Right atrium auricular region (tissue), 2 donors: ENCODE measurements around the gene CXCL5. TPM values are rescaled to one million over a fixed set of nuclear protein-coding genes. Genes with fewer than 3 reads are reported as not detected.

ENCODE experiments used
- DNase-seq: peaks from one replicate; pipeline ENCODE4 v3.0.0-alpha.2; 2019; ENCODE audit warnings: low spot score
- H3K27ac ChIP-seq, 2 donors: fragments of 200-600 bp; sonication (generic); 1 replicate in 1 of 2; 2 replicates in 1 of 2; pipeline ENCODE4 v1.5.1; 2016 to 2019
- H3K27me3 ChIP-seq, 2 donors: fragments of 200-600 bp; sonication (generic); one replicate each; pipeline versions ENCODE4 v1.5.1 to v1.6.0; 2017 to 2019
- H3K36me3 ChIP-seq: fragments of 200-600 bp; sonication (generic); one replicate; pipeline ENCODE4 v1.5.1; 2016
- H3K4me1 ChIP-seq, 2 donors: fragments of 200-600 bp; sonication (generic); one replicate each; pipeline versions ENCODE4 v1.5.1 to v1.6.0; 2017 to 2019
- H3K4me3 ChIP-seq, 2 donors: fragments of 200-600 bp; sonication (generic); 1 replicate in 1 of 2; 2 replicates in 1 of 2; pipeline ENCODE4 v1.5.1; 2017 to 2019; ENCODE audit warnings: mild to moderate bottlenecking in 1 of 2, moderate library complexity in 1 of 2
- H3K9me3 ChIP-seq, 2 donors: fragments of 200-600 bp; sonication (generic); one replicate each; pipeline ENCODE4 v1.5.1; 2019
- total RNA-seq, 2 donors: library from RNA; depleted of rRNA; stranded (reverse); fragments of >200 nt; gene quantifications; one replicate each; pipeline ENCODE4 v1.1.0, GENCODE V29; 2016
- TF ChIP-seq, protein P1 (sequence below), 2 donors: fragments of 200-600 bp; sonication (generic); IDR thresholded peaks; one replicate each; pipeline ENCODE4 v1.5.1; 2019; ENCODE audit warnings: antibody characterized with exemption in 2 of 2

Gene CXCL5
- total RNA-seq, 2 donors from 2014 or later = not detected

- no peak overlapping the region for H3K4me3 ChIP-seq
Observed at GRCh38 chr4:73979407-73979957, 19.0 kb downstream of the CXCL5 start.

DNA sequence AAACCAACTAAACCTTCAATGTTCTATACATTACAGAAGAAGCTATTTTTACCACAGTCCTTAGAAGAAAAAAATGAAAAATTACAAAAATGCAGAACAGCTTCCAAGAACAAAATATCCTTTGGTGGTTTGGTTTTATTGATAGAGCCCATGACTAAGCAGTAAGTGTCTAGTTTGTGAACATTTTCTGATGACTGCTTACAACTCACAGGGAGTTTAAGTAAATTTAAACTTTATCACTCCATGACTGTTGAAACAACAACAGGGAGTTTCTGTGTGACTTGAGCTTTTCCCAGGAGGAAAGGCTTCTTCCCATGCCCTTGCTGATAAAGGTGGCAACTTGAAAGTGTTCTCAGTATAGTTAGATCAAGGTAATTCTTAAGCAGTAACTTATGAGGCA is 19.6 kb downstream of the CXCL5 start:
- TF ChIP-seq, protein P1, sequence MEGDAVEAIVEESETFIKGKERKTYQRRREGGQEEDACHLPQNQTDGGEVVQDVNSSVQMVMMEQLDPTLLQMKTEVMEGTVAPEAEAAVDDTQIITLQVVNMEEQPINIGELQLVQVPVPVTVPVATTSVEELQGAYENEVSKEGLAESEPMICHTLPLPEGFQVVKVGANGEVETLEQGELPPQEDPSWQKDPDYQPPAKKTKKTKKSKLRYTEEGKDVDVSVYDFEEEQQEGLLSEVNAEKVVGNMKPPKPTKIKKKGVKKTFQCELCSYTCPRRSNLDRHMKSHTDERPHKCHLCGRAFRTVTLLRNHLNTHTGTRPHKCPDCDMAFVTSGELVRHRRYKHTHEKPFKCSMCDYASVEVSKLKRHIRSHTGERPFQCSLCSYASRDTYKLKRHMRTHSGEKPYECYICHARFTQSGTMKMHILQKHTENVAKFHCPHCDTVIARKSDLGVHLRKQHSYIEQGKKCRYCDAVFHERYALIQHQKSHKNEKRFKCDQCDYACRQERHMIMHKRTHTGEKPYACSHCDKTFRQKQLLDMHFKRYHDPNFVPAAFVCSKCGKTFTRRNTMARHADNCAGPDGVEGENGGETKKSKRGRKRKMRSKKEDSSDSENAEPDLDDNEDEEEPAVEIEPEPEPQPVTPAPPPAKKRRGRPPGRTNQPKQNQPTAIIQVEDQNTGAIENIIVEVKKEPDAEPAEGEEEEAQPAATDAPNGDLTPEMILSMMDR (IDR thresholded peaks at IDR 0.05) = no peak
- H3K27me3 ChIP-seq = no peaks in the 10 kb centered on the region
- H3K9me3 ChIP-seq = peaks cover 0 to 21% of the 10 kb centered on the region in 2 donors
- H3K36me3 ChIP-seq = no peaks in the 10 kb centered on the region
- no peak for DNase-seq
- H3K4me3 ChIP-seq = no peak overlapping the region
- no peak overlapping the region for H3K27ac ChIP-seq
- peaks cover 0 to 5% of the 10 kb centered on the region in 2 donors for H3K4me1 ChIP-seq

More at GRCh38 chr4:73979407-73979957, 19.0 kb downstream of the CXCL5 start:
- Histone ChIP-seq H3K27ac (no peak overlapping the region), H3K9me3 (peaks cover 0 to 15% of the 10 kb centered on the region in 2 donors), H3K27me3 (no peaks in the 10 kb centered on the region), H3K4me1 (peaks cover 0 to 5% of the 10 kb centered on the region in 2 donors), H3K36me3 (no peaks in the 10 kb centered on the region)
- DNase-seq = no peak
- TF ChIP-seq, protein P1 (IDR thresholded peaks at IDR 0.05) = no peak

GRCh38 chr4:73976716-73977115 is 21.8 kb downstream of the CXCL5 start:
- Histone ChIP-seq H3K4me3 (no peak overlapping the region), H3K9me3 (peaks cover 0 to 38% of the 10 kb centered on the region in 2 donors), H3K27ac (no peak overlapping the region), H3K27me3 (no peaks in the 10 kb centered on the region), H3K36me3 (no peaks in the 10 kb centered on the region), H3K4me1 (peaks cover 0 to 2% of the 10 kb centered on the region in 2 donors)
- TF ChIP-seq, protein P1 (IDR thresholded peaks at IDR 0.05) = no peak
- DNase-seq = no peak

- DNase-seq = no peak
- Histone ChIP-seq H3K9me3 (peaks cover 0 to 43% of the 10 kb centered on the region in 2 donors), H3K4me3 (no peak overlapping the region), H3K27ac (no peak overlapping the region), H3K36me3 (no peaks in the 10 kb centered on the region), H3K27me3 (no peaks in the 10 kb centered on the region), H3K4me1 (no peaks in the 10 kb centered on the region)
- TF ChIP-seq, protein P1 (IDR thresholded peaks at IDR 0.05) = no peak
Observed at GRCh38 chr4:73976217-73976616, 22.3 kb downstream of the CXCL5 start.

- Histone ChIP-seq H3K4me1 (no peaks in the 10 kb centered on the region), H3K36me3 (no peaks in the 10 kb centered on the region), H3K27ac (no peak overlapping the region), H3K4me3 (no peak overlapping the region), H3K9me3 (peaks cover 0 to 54% of the 10 kb centered on the region in 2 donors), H3K27me3 (no peaks in the 10 kb centered on the region)
- no peak for DNase-seq
- TF ChIP-seq, protein P1 (IDR thresholded peaks at IDR 0.05) = no peak
Observed at GRCh38 chr4:73974352-73974751, 24.1 kb downstream of the CXCL5 start.

GRCh38 chr4:73970945-73971344 is 27.5 kb downstream of the CXCL5 start:
- TF ChIP-seq, protein P1 (IDR thresholded peaks at IDR 0.05) = no peak

More at GRCh38 chr4:73970945-73971344, 27.5 kb downstream of the CXCL5 start:
- no peak for DNase-seq
- H3K9me3 ChIP-seq = peaks cover 0 to 52% of the 10 kb centered on the region in 2 donors
- H3K27me3 ChIP-seq = no peaks in the 10 kb centered on the region
- H3K4me3 ChIP-seq = no peak overlapping the region
- no peak overlapping the region for H3K27ac ChIP-seq
- no peaks in the 10 kb centered on the region for H3K4me1 ChIP-seq
- no peaks in the 10 kb centered on the region for H3K36me3 ChIP-seq
